SK-N-SH (cell line): ENCODE data around the gene PANK3.
"Not testable (repeated sequence)": the region's sequence is repeated elsewhere in the genome, so short reads cannot be mapped to it uniquely, and the experiment has no call there.

Experiments used
- EP300 ChIP-seq, 2 experiments: IDR thresholded peaks; 2 replicates each; pipeline versions ENCODE4 v1.4.0 to v1.6.1; 2012; ENCODE audit warnings: borderline replicate concordance in 1 of 2, low read depth in 1 of 2, low read length in 1 of 2
- FOSL2 ChIP-seq: IDR thresholded peaks from 2 replicates; pipeline ENCODE4 v1.4.0; 2012; ENCODE audit warnings: low read depth, mild to moderate bottlenecking, moderate library complexity, borderline replicate concordance
- MEF2A ChIP-seq: IDR thresholded peaks from 2 replicates; pipeline ENCODE4 v1.4.0; 2012; ENCODE audit warnings: low read depth, borderline replicate concordance
- POLR2AphosphoS5 ChIP-seq: IDR thresholded peaks from 2 replicates; pipeline ENCODE4 v1.6.1; 2012; ENCODE audit warnings: low read depth, low read length
- RAD21 ChIP-seq: IDR thresholded peaks from 2 replicates; pipeline ENCODE4 v1.6.1; 2012; ENCODE audit warnings: mild to moderate bottlenecking, low read length
- SIN3A ChIP-seq: IDR thresholded peaks from 2 replicates; pipeline ENCODE4 v1.6.1; 2012; ENCODE audit warnings: low read depth, mild to moderate bottlenecking, low read length, moderate library complexity, borderline replicate concordance
- SMC3 ChIP-seq: IDR thresholded peaks from 2 replicates; pipeline ENCODE4 v1.6.1; 2012; ENCODE audit warnings: low read depth, low read length, improper control_type of control experiment
- TAF1 ChIP-seq: IDR thresholded peaks from 2 replicates; pipeline ENCODE4 v1.6.1; 2012; ENCODE audit warnings: low read depth, mild to moderate bottlenecking, low read length, moderate library complexity, borderline replicate concordance
- TCF12 ChIP-seq: IDR thresholded peaks from 2 replicates; pipeline ENCODE4 v1.4.0; 2012
- TF ChIP-seq, protein P1 (sequence below): IDR thresholded peaks from 2 replicates; pipeline ENCODE4 v1.4.0; 2012; ENCODE audit warnings: low read depth
- TF ChIP-seq, protein P2 (sequence below): fragments of 200-600 bp; sonication (generic); IDR thresholded peaks from 2 replicates; pipeline ENCODE4 v1.6.1; 2017; ENCODE audit warnings: antibody characterized with exemption, mild to moderate bottlenecking, moderate library complexity
- TF ChIP-seq, protein P3 (sequence below): IDR thresholded peaks from 2 replicates; pipeline ENCODE4 v1.6.1; 2012; ENCODE audit warnings: mild to moderate bottlenecking, low read depth, low read length, moderate library complexity

DNA sequence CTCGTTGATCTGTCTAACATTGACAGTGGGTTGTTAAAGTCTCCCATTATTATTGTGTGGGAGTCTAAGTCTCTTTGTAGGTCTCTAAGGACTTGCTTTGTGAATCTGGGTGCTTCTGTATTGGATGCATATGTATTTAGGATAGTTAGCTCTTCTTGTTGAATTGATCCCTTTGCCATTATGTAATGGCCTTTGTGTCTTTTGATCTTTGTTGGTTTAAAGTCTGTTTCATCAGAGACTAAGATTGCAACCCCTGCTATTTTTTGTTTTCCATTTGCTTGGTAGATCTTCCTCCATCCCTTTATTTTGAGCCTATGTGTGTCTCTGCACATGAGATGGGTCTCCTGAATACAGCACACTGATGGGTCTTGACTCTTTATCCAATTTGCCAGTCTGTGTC lies 17.0 kb upstream of the PANK3 start:
- TF ChIP-seq, protein P1, sequence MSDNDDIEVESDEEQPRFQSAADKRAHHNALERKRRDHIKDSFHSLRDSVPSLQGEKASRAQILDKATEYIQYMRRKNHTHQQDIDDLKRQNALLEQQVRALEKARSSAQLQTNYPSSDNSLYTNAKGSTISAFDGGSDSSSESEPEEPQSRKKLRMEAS: not testable (repeated sequence)
- TF ChIP-seq, protein P2, sequence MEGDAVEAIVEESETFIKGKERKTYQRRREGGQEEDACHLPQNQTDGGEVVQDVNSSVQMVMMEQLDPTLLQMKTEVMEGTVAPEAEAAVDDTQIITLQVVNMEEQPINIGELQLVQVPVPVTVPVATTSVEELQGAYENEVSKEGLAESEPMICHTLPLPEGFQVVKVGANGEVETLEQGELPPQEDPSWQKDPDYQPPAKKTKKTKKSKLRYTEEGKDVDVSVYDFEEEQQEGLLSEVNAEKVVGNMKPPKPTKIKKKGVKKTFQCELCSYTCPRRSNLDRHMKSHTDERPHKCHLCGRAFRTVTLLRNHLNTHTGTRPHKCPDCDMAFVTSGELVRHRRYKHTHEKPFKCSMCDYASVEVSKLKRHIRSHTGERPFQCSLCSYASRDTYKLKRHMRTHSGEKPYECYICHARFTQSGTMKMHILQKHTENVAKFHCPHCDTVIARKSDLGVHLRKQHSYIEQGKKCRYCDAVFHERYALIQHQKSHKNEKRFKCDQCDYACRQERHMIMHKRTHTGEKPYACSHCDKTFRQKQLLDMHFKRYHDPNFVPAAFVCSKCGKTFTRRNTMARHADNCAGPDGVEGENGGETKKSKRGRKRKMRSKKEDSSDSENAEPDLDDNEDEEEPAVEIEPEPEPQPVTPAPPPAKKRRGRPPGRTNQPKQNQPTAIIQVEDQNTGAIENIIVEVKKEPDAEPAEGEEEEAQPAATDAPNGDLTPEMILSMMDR: not testable (repeated sequence)
- not testable (repeated sequence) for TF ChIP-seq SIN3A; SMC3; MEF2A; FOSL2; EP300 (IDR thresholded peaks at IDR 0.05; ENCODE audit: borderline replicate concordance in 1 of 2, low read depth in 1 of 2, low read length in 1 of 2); TAF1; POLR2AphosphoS5; TCF12; RAD21
- TF ChIP-seq, protein P3, sequence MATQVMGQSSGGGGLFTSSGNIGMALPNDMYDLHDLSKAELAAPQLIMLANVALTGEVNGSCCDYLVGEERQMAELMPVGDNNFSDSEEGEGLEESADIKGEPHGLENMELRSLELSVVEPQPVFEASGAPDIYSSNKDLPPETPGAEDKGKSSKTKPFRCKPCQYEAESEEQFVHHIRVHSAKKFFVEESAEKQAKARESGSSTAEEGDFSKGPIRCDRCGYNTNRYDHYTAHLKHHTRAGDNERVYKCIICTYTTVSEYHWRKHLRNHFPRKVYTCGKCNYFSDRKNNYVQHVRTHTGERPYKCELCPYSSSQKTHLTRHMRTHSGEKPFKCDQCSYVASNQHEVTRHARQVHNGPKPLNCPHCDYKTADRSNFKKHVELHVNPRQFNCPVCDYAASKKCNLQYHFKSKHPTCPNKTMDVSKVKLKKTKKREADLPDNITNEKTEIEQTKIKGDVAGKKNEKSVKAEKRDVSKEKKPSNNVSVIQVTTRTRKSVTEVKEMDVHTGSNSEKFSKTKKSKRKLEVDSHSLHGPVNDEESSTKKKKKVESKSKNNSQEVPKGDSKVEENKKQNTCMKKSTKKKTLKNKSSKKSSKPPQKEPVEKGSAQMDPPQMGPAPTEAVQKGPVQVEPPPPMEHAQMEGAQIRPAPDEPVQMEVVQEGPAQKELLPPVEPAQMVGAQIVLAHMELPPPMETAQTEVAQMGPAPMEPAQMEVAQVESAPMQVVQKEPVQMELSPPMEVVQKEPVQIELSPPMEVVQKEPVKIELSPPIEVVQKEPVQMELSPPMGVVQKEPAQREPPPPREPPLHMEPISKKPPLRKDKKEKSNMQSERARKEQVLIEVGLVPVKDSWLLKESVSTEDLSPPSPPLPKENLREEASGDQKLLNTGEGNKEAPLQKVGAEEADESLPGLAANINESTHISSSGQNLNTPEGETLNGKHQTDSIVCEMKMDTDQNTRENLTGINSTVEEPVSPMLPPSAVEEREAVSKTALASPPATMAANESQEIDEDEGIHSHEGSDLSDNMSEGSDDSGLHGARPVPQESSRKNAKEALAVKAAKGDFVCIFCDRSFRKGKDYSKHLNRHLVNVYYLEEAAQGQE: not testable (repeated sequence)
